Mucosa of rectum (tissue), 2 donors: ENCODE measurements around the gene EFEMP2.

Experiments
- H3K27ac ChIP-seq, 2 donors: one replicate each; pipeline ENCODE4 v1.7.0; 2013; ENCODE audit warnings: inconsistent platforms in 2 of 2, low read depth in 2 of 2, low read length in 2 of 2
- H3K27me3 ChIP-seq, 2 donors: one replicate each; pipeline ENCODE4 v1.7.0; 2013; ENCODE audit warnings: low read length in 2 of 2; ENCODE audit not compliant: control insufficient read depth in 2 of 2, insufficient read depth in 2 of 2
- H3K36me3 ChIP-seq, 2 donors: one replicate each; pipeline ENCODE4 v1.7.0; 2013; ENCODE audit warnings: low read length in 2 of 2; ENCODE audit not compliant: control insufficient read depth in 2 of 2, insufficient read depth in 2 of 2
- H3K4me1 ChIP-seq, 2 donors: one replicate each; pipeline ENCODE4 v1.7.0; 2013; ENCODE audit warnings: low read length in 2 of 2, mild to moderate bottlenecking in 1 of 2; ENCODE audit not compliant: control insufficient read depth in 2 of 2, insufficient read depth in 2 of 2
- H3K4me3 ChIP-seq, 2 donors: one replicate each; pipeline ENCODE4 v1.7.0; 2013; ENCODE audit warnings: low read length in 2 of 2
- H3K9ac ChIP-seq, 2 donors: one replicate each; pipeline ENCODE4 v1.7.0; 2013; ENCODE audit warnings: low read length in 2 of 2, low read depth in 1 of 2, mild to moderate bottlenecking in 1 of 2
- H3K9me3 ChIP-seq, 2 donors: one replicate each; pipeline ENCODE4 v1.7.0; 2013; ENCODE audit warnings: low read length in 2 of 2; ENCODE audit not compliant: control insufficient read depth in 2 of 2
- donor health status: healthy.
- donor health status: Normal muscosa, but diverticular disease.

EFEMP2 gene

GRCh38 chr11:65826984-65827735 is 45.4 kb downstream of the EFEMP2 start:
- Histone ChIP-seq H3K4me1 (peaks cover 12 to 21% of the 10 kb centered on the region in 2 donors), H3K27ac (no peak overlapping the region), H3K36me3 (no peaks in the 10 kb centered on the region), H3K9ac (no peak overlapping the region), H3K27me3 (no peaks in the 10 kb centered on the region), H3K4me3 (no peak overlapping the region), H3K9me3 (no peaks in the 10 kb centered on the region)

GRCh38 chr11:65822776-65823528 is 49.6 kb downstream of the EFEMP2 start:
- Histone ChIP-seq H3K9ac (peak overlapping the region in 1 of 2 donors; percentile 56), H3K4me1 (peaks cover 24 to 38% of the 10 kb centered on the region in 2 donors), H3K36me3 (no peaks in the 10 kb centered on the region), H3K4me3 (peak overlapping the region in 1 of 2 donors; percentile 17), H3K27ac (peak overlapping the region; percentile 70 to 77), H3K27me3 (no peaks in the 10 kb centered on the region), H3K9me3 (no peaks in the 10 kb centered on the region)

DNA sequence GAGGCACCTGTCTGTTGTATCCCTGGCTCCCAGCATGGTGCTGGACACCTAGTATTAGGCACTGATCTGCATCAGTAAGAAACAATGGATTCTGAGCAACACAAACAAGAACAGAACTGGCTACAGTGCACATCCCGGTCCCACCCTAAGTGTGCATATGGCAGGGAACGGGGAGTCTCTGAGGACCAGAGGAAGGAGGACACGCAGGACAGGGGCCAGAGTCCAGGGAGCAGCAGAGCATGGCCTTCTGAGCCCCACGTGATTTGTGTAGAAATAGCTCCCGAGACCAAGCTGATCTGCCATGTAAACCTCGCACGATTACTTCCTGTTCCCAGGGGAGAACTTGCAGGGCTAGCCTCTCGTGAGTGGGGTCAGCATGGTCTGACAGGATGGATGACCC is 51.5 kb downstream of the EFEMP2 start:
- H3K4me3 ChIP-seq: peak overlapping the region in 1 of 2 donors; percentile 26
- H3K27ac ChIP-seq: peak overlapping the region; percentile 85 to 88
- no peaks in the 10 kb centered on the region for H3K36me3 ChIP-seq
- H3K9ac ChIP-seq: peak overlapping the region in 1 of 2 donors; percentile 3
- H3K4me1 ChIP-seq: peaks cover 30 to 45% of the 10 kb centered on the region in 2 donors
- no peaks in the 10 kb centered on the region for H3K9me3 ChIP-seq
- no peaks in the 10 kb centered on the region for H3K27me3 ChIP-seq

DNA sequence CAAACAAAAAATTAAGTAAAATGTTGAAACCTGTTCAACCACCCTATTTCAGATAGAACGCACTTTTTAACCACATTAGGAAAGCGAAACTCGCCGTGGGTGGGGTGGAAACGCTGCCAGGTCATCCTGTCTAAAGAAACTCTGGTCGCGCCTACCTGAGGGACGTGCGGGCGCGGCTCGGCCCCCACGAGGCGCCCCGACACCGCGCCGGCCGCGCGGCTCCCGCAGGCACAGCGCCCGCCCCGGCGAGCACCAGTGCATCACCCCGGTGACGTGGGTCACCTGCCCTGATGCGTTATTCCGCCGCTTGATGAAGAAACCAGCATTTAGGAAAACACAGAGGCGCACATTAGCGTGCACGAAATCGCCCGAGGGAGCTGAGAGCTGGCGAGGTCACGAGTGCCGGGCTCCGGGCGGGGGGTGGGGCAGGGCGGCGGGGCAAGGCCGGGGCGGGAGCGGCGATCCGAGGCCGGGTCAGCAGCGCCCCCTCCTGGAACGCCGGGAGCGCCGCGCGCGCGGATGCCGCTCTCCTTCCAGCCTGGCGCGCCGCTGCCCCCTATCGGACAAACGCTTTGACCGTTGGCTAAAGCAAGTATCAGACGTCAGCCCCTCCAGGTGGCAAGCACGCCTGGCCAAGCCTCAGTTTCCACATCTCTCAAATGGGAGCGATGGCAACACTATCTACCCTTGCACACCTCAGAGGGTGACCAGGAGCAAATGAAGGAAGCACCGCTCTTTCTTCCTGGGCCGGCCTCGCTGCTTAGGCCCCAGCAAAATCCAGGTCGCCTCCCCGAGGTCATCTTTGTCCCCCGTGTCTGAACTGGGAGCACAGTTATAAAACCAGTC is 54.5 kb downstream of the EFEMP2 start:
- Histone ChIP-seq H3K9ac (peak overlapping the region; percentile 52 to 83), H3K4me1 (peaks cover 21 to 34% of the 10 kb centered on the region in 2 donors)

DNA sequence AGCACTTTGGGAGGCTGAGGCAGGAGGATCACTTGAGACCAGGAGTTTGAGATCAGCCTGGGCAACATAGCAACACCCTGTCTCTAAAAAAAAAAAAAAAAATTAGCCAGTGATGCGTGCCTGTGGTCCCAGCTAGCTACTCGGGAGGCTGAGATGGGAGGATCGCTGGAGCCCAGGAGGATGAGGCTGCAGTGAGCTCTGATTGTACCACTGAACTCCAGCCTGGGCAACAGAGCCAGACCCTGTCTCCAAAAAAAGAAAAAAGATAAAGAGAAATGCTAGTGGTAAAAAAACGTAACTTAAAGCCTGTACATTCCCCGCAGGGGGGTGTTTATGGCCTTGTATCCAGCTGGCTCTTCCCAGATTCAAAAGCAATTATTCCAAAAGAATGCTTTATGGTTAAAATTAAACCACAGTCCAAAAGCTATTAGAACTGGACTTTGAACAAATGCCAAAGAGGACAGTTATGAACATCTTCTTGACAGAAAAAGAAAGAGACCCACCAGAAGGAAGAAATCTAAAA is 55.2 kb downstream of the EFEMP2 start:
- Histone ChIP-seq H3K4me3 (peak overlapping the region; percentile 79 to 81), H3K27ac (peak overlapping the region; percentile 75 to 78)

More for the DNA sequence above, 54.5 kb downstream of the EFEMP2 start:
- H3K4me3 ChIP-seq: peak overlapping the region; percentile 79 to 81
- H3K36me3 ChIP-seq: no peaks in the 10 kb centered on the region
- H3K27ac ChIP-seq: peak overlapping the region; percentile 75 to 78
- H3K27me3 ChIP-seq: no peaks in the 10 kb centered on the region
- no peaks in the 10 kb centered on the region for H3K9me3 ChIP-seq

DNA sequence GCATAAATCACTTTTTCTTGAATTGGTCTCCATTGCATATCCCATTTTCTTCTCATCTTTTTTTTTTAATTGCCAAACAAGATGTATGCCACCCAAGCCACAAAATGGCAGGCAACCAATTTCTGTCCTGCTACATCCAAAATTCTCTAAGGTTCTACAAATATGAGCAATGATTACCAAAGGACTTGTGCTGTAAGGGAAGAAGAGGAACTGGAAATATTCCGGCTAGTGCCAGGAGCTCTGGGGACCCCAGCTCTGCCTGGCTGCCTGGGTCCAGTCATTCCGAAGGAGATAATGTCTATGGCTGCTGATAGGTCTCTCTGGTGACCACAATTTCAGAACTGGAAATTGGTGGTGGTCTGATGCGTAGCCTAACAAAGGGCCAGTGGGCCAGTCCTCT is 55.9 kb downstream of the EFEMP2 start:
- peak overlapping the region in 1 of 2 donors; percentile 14 for H3K4me3 ChIP-seq
- no peaks in the 10 kb centered on the region for H3K9me3 ChIP-seq
- no peaks in the 10 kb centered on the region for H3K27me3 ChIP-seq
- peaks cover 21 to 23% of the 10 kb centered on the region in 2 donors for H3K4me1 ChIP-seq
- no peak overlapping the region for H3K27ac ChIP-seq
- H3K36me3 ChIP-seq: no peaks in the 10 kb centered on the region
- H3K9ac ChIP-seq: no peak overlapping the region

More for the DNA sequence above, 55.2 kb downstream of the EFEMP2 start:
- H3K36me3 ChIP-seq: no peaks in the 10 kb centered on the region
- H3K9ac ChIP-seq: peak overlapping the region; percentile 52 to 83
- H3K27me3 ChIP-seq: no peaks in the 10 kb centered on the region
- no peaks in the 10 kb centered on the region for H3K9me3 ChIP-seq
- H3K4me1 ChIP-seq: peaks cover 21 to 28% of the 10 kb centered on the region in 2 donors
